Tibial nerve (tissue), 4 donors: Measurements from ENCODE around the gene IP6K2.

Experiments used
- CTCF ChIP-seq, 5 experiments: fragments of 200-600 bp in 3 of 5; fragments of 450-650 bp in 2 of 5; sonication (generic) in 3 of 5; IDR thresholded peaks; one replicate each; pipeline ENCODE4 v1.5.1; 2016 to 2019; ENCODE audit warnings: antibody characterized with exemption in 5 of 5, mild to moderate bottlenecking in 3 of 5, moderate library complexity in 2 of 5
- EP300 ChIP-seq, 2 donors: sonication (generic); formaldehyde crosslinking; IDR thresholded peaks; one replicate each; pipeline ENCODE4 v1.6.1; 2017; ENCODE audit warnings: antibody characterized with exemption in 2 of 2, mild to moderate bottlenecking in 1 of 2
- POLR2A ChIP-seq, 2 donors: fragments of 450-650 bp; IDR thresholded peaks; one replicate each; pipeline ENCODE4 v1.6.1; 2017; ENCODE audit warnings: antibody characterized with exemption in 2 of 2, mild to moderate bottlenecking in 2 of 2, moderate library complexity in 2 of 2

GRCh38 chr3:48647714-48648113 is 69.3 kb downstream of the IP6K2 start:
- TF ChIP-seq POLR2A (IDR thresholded peaks at IDR 0.05) (no peak), CTCF (IDR thresholded peaks at IDR 0.05) (no peak), EP300 (IDR thresholded peaks at IDR 0.05) (no peak)
